Esophagus muscularis mucosa (tissue), 4 donors: ENCODE results near the gene TENM3. TPM values are rescaled to one million over a fixed set of nuclear protein-coding genes. Genes with fewer than 3 reads are reported as not detected.

Experiments used
- DNase-seq: peaks from one replicate; pipeline ENCODE4 v3.0.0-alpha.2; 2017; ENCODE audit errors: extremely low spot score
- H3K27ac ChIP-seq, 4 donors: fragments of 200-600 bp; sonication (generic); replicated peaks in 1 of 4; 1 replicate in 3 of 4; 2 replicates in 1 of 4; pipeline ENCODE4 v1.5.1; 2016 to 2019; ENCODE audit warnings: mild to moderate bottlenecking in 1 of 4
- H3K27me3 ChIP-seq, 4 donors: fragments of 200-600 bp; sonication (generic); one replicate each; pipeline versions ENCODE4 v1.5.1 to v1.6.0; 2016 to 2019
- H3K36me3 ChIP-seq, 4 donors: fragments of 200-600 bp; sonication (generic); one replicate each; pipeline ENCODE4 v1.5.1; 2016 to 2019
- H3K4me1 ChIP-seq, 4 donors: fragments of 200-600 bp; sonication (generic); one replicate each; pipeline ENCODE4 v1.5.1; 2016 to 2019
- H3K4me3 ChIP-seq, 4 donors: fragments of 200-600 bp; sonication (generic); 1 replicate in 2 of 4; 2 replicates in 2 of 4; pipeline ENCODE4 v1.5.1; 2016 to 2019; ENCODE audit warnings: mild to moderate bottlenecking in 4 of 4, moderate library complexity in 1 of 4
- H3K9me3 ChIP-seq, 4 donors: fragments of 200-600 bp; sonication (generic); 1 replicate in 3 of 4; 2 replicates in 1 of 4; pipeline ENCODE4 v1.5.1; 2016 to 2019
- CTCF ChIP-seq, 3 experiments: fragments of 200-600 bp in 2 of 3; fragments of 450-650 bp in 1 of 3; sonication (generic) in 2 of 3; IDR thresholded peaks; one replicate each; pipeline ENCODE4 v1.5.1; 2017 to 2019; ENCODE audit warnings: antibody characterized with exemption in 3 of 3, mild to moderate bottlenecking in 2 of 3, moderate library complexity in 1 of 3
- EP300 ChIP-seq: sonication (generic); formaldehyde crosslinking; IDR thresholded peaks from one replicate; pipeline ENCODE4 v1.6.1; 2017; ENCODE audit warnings: antibody characterized with exemption
- POLR2A ChIP-seq: fragments of 450-650 bp; IDR thresholded peaks from one replicate; pipeline ENCODE4 v1.6.1; 2017; ENCODE audit warnings: antibody characterized with exemption, moderate library complexity, mild to moderate bottlenecking, low read depth
- POLR2AphosphoS5 ChIP-seq, 2 donors: sonication (generic); formaldehyde crosslinking; IDR thresholded peaks; one replicate each; pipeline ENCODE4 v1.6.1; 2017; ENCODE audit warnings: antibody characterized with exemption in 2 of 2
- WGBS: methylation state at CpG from one replicate; pipeline ENCODE4 v1.1.5; 2018; 5-methylcytosine and 5-hydroxymethylcytosine counted together
- intact Hi-C: fragments of 100-400 bp; cut with DNase I; formaldehyde crosslinking; loops from one replicate; pipeline ENCODE4 v1.15.1; 2023
- total RNA-seq, 4 donors: library from RNA; depleted of rRNA; stranded (reverse); fragments of >200 nt; gene quantifications; one replicate each; pipeline versions ENCODE4 v1.1.0 to v1.2.1, GENCODE V29; 2016

The TENM3 gene
- total RNA-seq, 4 donors from 2014 or later, result 16.2 to 30.5 (median 28.3) TPM

DNA sequence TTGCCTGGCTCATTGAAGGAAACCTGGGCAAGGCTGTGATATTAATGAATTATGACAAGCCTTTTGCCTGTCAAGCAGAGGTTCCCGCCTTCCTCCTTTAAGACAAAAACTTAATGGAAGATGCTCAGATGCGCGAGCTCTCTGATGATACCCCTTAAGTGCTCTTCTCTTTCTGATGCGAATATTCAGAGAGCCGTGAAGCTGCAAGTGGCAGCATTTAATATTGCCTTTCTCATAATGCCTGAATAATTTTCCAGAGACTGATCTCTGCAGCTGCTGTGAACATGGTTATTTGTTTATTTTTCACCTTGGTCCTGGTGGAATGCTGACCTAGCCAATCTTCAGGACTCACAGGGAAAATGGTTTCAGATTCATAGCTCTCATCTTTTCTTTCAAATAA is 251.8 kb downstream of the TENM3 start:
- H3K36me3 ChIP-seq, result no peaks in the 10 kb centered on the region
- intact Hi-C loops, result no loop called here
- H3K4me3 ChIP-seq, result no peak overlapping the region
- no peaks in the 10 kb centered on the region for H3K27me3 ChIP-seq
- DNase-seq, result no peak
- TF ChIP-seq CTCF (IDR thresholded peaks at IDR 0.05) (no peak), POLR2AphosphoS5 (IDR thresholded peaks at IDR 0.05) (no peak), POLR2A (no peak), EP300 (no peak)
- no peaks in the 10 kb centered on the region for H3K9me3 ChIP-seq
- peaks cover 8 to 22% (median 19%) of the 10 kb centered on the region in 4 donors for H3K4me1 ChIP-seq
- H3K27ac ChIP-seq, result no peak overlapping the region
- WGBS, result 89% methylated on average over 5 of the region's 5 CpGs

- no peak for DNase-seq
- no peak for TF ChIP-seq CTCF (IDR thresholded peaks at IDR 0.05)
- TF ChIP-seq POLR2AphosphoS5 (IDR thresholded peaks at IDR 0.05), result no peak
- TF ChIP-seq POLR2A, result no peak
- no peak for TF ChIP-seq EP300
- H3K27me3 ChIP-seq, result no peaks in the 10 kb centered on the region
- H3K36me3 ChIP-seq, result no peaks in the 10 kb centered on the region
- no peaks in the 10 kb centered on the region for H3K9me3 ChIP-seq
- no peak overlapping the region for H3K27ac ChIP-seq
- WGBS, result 77% methylated on average over 6 of the region's 6 CpGs
- H3K4me1 ChIP-seq, result peaks cover 8 to 22% (median 19%) of the 10 kb centered on the region in 4 donors
- intact Hi-C loops, result no loop called here
- no peak overlapping the region for H3K4me3 ChIP-seq
These were observed 252.6 kb downstream of the TENM3 start for GRCh38 chr4:182495645-182496385.

GRCh38 chr4:182496408-182496807 is 253.2 kb downstream of the TENM3 start:
- 64% methylated on average over 4 of the region's 4 CpGs for WGBS

DNA sequence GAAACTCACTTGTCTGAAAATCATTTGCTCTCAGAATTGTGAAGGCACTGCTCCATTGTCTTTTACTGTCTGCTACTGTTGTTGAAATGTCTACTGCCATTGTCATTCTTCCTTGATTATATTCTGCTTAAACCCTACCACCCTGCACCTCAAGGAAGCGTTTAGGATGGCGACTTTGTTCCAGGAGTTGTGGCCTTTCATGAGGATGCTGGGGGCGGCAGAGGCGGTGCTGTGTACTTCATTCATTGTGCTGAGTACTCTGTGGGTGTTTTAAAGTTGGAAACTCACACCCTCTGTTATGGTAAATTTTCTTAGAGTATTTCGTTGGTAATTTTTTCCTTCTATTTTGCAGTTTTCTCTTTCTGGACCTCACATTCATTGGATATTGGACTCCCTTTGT is 258.9 kb downstream of the TENM3 start:
- TF ChIP-seq EP300 (no peak), POLR2A (no peak), POLR2AphosphoS5 (IDR thresholded peaks at IDR 0.05) (no peak), CTCF (IDR thresholded peaks at IDR 0.05) (no peak)
- DNase-seq, result no peak
- Histone ChIP-seq H3K9me3 (no peaks in the 10 kb centered on the region), H3K4me1 (no peaks in the 10 kb centered on the region), H3K4me3 (no peak overlapping the region), H3K27me3 (no peaks in the 10 kb centered on the region), H3K36me3 (no peaks in the 10 kb centered on the region), H3K27ac (no peak overlapping the region)
- intact Hi-C loops, result no loop called here
- 87% methylated on average over 5 of the region's 5 CpGs for WGBS

More at GRCh38 chr4:182496408-182496807, 253.2 kb downstream of the TENM3 start:
- Histone ChIP-seq H3K4me1 (peaks cover 8 to 21% (median 19%) of the 10 kb centered on the region in 4 donors), H3K4me3 (no peak overlapping the region), H3K27me3 (no peaks in the 10 kb centered on the region), H3K36me3 (no peaks in the 10 kb centered on the region), H3K27ac (no peak overlapping the region), H3K9me3 (no peaks in the 10 kb centered on the region)
- DNase-seq, result no peak
- intact Hi-C loops, result no loop called here
- TF ChIP-seq CTCF (IDR thresholded peaks at IDR 0.05) (no peak), EP300 (no peak), POLR2AphosphoS5 (IDR thresholded peaks at IDR 0.05) (no peak), POLR2A (no peak)

GRCh38 chr4:182504463-182504862 is 261.3 kb downstream of the TENM3 start:
- no peak for DNase-seq
- TF ChIP-seq EP300 (no peak), POLR2AphosphoS5 (IDR thresholded peaks at IDR 0.05) (no peak), POLR2A (no peak), CTCF (IDR thresholded peaks at IDR 0.05) (no peak)
- no peaks in the 10 kb centered on the region for H3K9me3 ChIP-seq
- no peaks in the 10 kb centered on the region for H3K4me1 ChIP-seq
- H3K36me3 ChIP-seq, result no peaks in the 10 kb centered on the region
- no peak overlapping the region for H3K27ac ChIP-seq
- intact Hi-C loops, result no loop called here
- WGBS, result 92% methylated on average over 5 of the region's 5 CpGs
- no peak overlapping the region for H3K4me3 ChIP-seq
- no peaks in the 10 kb centered on the region for H3K27me3 ChIP-seq
